GM12801 (cell line): ENCODE measurements around the gene ROBO3.

Experiments used
- TF ChIP-seq, protein P1 (sequence below): IDR thresholded peaks from one replicate; pipeline ENCODE4 v1.5.1; 2011; ENCODE audit warnings: control low read depth; ENCODE audit not compliant: insufficient read length; ENCODE audit errors: extremely low read depth

ROBO3 gene

DNA sequence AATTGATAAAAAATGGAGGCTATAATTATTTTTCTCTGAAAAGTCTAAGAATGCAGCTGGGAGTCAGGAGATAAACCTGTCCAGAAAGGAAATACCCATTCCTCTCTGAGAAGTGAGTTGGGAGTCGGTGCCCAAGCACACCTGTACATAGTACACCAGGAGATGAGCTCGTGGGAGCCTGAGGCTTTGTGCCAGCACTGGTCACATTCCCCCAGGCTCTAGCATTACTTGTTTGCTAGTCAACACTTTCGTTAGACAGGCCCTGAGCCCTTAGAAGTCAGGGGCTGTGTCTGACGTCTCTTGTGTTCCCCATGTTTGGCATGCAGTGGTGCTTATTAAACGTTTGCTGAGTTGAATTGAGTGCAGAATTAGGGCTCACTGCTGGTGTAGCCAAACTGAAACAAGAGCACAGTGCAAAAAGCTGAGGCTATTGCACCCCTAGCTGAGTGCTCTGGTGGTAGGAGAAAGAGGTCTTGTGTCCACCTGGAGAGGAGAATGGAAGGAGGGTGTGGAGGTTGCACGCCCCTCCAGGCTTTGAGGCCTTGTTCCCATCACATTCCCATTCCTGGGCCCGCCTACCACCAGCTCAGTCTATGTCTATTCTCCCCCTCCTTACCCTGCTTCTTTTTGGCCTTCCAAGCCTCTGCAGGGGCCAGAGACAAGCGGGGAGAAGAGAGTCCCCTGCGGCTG is 25.6 kb downstream of the ROBO3 start:
- TF ChIP-seq, protein P1, sequence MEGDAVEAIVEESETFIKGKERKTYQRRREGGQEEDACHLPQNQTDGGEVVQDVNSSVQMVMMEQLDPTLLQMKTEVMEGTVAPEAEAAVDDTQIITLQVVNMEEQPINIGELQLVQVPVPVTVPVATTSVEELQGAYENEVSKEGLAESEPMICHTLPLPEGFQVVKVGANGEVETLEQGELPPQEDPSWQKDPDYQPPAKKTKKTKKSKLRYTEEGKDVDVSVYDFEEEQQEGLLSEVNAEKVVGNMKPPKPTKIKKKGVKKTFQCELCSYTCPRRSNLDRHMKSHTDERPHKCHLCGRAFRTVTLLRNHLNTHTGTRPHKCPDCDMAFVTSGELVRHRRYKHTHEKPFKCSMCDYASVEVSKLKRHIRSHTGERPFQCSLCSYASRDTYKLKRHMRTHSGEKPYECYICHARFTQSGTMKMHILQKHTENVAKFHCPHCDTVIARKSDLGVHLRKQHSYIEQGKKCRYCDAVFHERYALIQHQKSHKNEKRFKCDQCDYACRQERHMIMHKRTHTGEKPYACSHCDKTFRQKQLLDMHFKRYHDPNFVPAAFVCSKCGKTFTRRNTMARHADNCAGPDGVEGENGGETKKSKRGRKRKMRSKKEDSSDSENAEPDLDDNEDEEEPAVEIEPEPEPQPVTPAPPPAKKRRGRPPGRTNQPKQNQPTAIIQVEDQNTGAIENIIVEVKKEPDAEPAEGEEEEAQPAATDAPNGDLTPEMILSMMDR: no peak

DNA sequence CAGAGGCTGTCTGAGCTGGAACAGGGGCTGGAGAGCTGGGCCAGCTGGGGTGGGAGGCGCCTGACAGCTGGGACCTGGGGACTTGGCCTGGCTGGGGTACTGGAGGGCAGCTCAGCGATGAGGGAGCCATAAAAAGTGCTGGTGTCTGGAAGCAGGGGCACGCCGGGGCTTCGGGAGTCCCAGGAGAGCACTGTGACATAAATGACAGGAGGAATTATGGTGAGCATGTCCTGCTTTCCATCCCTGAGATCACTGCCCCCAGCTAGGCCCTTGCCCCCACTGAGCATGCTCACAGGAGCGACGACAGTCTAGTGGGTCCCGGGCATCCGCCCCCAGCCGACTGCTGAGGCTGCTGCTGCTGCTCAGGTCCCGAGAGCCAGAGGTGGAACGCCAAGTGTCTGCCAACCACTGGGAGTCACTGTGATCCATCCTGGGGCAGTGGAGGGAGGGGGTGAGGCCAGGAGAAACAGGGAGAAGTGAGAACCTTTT is 26.2 kb downstream of the ROBO3 start:
- TF ChIP-seq, protein P1: no peak

DNA sequence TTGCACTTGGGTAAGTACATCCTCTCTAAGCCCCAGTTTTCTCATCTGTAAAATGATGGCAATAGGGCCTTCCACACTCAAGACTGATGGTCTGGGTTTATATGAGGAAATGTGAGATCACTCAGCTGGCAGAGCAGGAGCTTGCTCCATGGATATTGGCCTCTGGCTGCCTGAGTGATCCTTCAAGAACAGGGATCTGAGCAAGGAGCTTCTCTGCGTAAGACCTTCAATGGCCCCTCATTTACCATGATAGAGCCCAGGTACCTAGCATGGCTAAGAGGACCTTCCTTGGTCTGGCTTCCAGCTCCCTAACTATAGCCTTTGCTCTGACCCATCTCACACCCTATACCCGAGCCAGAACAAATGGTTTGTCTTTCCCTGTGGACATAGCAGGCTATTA is 26.9 kb downstream of the ROBO3 start:
- TF ChIP-seq, protein P1: no peak

DNA sequence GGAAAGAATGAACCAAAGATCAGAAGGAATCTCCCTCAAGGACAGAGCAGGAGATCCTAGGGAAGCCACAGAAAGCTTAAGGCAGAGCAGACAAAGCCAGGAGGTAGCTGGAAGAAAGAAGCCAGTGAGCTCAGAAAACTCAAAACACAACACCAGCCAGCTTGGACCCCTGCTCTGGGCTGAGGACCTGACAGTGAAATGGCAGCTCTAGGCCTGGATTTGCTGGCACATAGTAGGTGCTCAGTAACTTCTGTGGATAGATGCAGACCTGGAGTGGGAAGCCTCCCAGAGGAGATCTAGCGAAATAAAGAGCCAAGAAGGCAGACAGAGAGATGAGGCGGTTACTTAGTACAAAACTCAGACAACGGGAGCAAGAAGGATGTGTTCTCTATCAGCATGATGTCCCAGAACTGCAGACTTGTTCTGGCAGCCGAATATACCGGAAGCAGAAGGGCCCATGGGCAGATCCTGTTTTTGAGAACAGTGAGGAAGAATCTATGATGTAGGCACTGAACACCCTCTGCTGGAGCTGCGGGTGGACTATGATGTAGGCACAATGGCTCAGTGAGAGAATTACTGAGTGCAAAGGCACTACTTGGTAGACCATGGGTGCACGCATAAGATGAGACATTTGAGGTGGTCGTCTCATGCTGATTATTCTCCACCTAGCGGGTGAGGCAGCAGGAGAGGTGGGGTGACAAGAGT is 27.7 kb downstream of the ROBO3 start:
- TF ChIP-seq, protein P1: no peak

DNA sequence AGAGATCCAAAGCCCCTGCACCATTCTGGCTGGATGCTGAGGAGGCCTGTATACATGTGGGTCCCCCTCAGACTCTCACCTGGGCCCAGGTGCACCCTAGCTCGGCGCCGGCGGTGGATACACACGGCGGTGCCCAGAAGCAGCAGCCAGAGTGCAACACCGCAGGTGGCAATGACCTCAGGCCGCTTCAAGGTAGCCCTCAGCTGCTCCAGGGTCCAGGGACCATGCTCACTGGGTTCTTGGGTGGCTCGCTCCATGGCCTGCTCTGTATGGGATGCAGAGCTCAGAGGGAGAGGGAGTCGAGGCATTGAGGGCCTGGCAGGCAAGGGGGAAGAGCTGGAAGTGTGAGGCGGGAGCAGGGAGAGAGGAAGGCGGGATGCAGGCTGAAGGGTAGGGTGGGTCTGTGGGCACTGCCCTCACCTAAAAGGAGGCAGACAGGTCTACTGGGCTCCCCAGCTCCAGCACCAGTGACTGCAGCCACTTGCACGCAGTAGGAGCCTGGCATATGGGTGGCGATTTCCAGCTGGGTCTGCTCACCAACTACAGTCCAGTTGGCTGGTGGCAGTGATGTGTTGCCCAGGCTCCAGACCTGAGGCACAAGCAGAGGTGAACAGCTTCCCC is 28.7 kb downstream of the ROBO3 start:
- TF ChIP-seq, protein P1: no peak

DNA sequence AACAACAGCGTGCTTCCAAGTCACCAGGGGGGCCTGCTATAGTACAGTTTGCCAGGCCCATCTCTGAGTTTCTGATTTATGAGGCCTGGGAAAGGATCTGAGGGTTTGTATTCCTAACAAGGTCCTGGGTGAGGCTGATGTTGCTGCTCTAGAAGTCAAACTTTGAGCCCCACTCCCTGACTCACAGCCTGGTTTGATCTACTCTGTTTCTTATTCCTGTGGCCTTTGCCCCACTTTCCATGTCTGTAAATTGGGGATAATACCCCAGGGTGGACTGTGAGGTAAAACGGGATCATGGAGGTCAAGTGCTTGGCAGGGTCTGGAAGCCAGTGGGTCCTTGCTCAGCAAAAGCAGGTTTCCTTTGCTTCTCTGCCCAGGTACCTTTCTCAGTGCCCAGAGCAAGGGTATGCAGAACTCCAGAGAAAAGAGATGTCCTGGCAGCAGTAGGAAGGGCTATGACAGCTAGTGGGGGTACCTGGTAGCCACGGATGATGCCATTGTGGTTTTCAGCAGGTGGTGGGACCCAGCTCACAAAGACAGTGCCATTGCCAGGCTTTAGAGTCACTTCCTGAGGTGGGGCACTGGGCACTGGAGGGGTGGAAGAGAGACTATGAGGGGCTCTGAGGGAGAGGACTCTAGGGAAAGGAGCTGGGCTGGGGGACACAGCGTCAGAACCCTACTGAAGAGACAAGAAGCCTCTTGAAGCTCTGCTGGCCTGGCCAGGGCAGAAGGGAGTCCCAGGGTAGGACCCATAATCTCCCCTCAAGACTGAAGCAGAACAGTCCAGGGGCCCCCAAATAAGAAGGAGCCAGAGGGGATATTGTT is 29.6 kb downstream of the ROBO3 start:
- TF ChIP-seq, protein P1: no peak
